RPMI7951 (cell line): ENCODE measurements around the gene FILIP1L. TPM values are rescaled to one million over a fixed set of nuclear protein-coding genes. Genes with fewer than 3 reads are reported as not detected.
A peak's percentile ranks its signal among the peaks of the same experiment; 100 is the strongest.
"Not testable (repeated sequence)": the region's sequence is repeated elsewhere in the genome, so short reads cannot be mapped to it uniquely, and the experiment has no call there.

Experiments used
- DNase-seq: peaks from one replicate; pipeline ENCODE4 v3.0.0-alpha.2; 2012; ENCODE audit warnings: low read depth
- total RNA-seq: library from RNA; depleted of rRNA; stranded (reverse); fragments of >200 nt; shearing (Covaris generic); gene quantifications from 2 replicates; pipeline ENCODE4 v1.2.3, GENCODE V29; 2014

FILIP1L gene
- total RNA-seq, 1 experiment from 2014 or later = not detected

DNA sequence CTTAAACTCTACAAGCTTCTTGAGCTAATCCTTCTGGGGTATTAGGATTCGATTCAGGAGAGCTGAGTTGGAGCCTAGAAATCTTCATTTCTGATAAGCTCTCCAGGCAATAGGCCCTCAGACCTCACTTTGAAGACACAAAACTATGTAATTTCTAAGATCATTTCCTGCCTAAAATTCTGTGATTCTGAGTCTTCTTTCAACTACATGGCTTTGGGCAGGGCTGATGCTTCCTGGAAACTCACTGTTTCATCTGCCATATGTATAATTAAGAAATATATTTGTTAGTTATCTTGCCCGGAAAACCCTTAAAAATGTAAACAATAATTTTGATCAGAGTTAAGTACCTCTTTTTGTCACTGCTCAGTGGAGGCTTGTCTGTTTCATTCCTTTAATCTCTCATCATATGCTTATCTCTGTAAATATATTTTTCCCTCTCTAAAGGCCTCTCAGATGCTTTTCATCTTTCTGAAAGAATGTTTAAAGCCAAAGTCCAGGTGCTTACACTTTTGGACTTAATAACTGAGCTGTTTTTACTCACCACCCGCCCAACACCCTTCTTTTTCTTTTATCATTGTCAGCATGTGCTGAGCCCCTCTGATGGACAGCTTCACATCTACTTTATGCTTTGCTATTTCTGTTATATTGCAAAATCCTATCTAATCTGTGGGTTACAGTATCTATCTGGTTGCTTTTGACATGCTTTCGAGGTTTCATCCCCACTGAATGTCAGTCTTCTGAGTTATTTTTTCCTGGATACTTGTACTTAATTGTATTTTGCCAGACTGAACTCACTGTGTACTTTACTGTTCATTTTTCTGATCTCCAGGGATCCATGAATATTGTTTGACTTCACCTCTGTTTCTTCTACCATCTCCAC is 38.2 kb downstream of the FILIP1L start:
- DNase-seq = no peak

DNA sequence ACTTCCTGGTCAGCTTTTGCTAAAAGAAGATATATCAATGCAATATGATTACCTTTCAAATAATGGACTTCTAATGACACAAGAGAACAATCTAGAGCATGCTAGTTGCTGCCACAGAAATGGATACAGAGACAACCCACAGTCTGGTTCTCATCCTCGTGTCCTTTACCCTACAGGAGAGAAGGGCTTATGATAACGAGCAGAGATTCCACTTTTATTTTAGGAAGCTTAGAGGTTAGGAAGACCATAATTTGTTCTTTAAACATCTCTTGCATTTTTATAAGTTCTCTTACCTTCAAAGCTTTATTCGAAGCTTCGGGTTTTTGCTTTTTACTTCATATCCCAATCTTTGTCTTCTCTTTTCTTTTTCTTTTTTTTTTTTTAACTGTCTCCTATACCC is 39.1 kb downstream of the FILIP1L start:
- DNase-seq = no peak

DNA sequence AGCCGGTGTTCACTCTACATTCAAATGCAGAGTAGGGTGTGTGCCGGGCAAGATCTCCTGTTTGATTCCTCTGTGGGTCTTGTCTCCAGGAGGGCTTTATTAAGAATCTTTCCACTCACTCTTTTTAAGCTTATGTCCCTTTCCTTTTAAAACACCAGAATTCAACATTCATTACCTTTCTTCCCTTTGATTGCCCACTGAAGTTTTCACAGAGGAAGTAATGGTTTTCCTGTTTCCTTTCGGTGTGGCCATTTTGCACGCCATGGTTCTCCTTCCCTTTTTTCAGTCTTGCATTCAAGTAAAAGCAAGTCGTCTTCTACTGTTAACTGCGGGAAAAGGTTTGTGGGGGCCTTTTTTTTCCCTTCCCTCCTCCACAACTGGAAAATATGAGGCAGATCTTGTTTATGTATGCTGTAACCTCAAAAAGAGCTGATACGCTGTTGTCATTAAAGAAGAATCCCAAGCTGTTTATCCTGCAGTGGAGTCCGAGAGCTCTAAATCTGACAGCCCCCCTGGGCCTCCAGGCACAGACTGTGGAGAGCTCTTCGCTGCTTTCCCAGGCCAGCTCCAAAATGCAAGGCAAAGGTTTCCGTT is 40.5 kb downstream of the FILIP1L start:
- DNase-seq = peak; percentile 85

DNA sequence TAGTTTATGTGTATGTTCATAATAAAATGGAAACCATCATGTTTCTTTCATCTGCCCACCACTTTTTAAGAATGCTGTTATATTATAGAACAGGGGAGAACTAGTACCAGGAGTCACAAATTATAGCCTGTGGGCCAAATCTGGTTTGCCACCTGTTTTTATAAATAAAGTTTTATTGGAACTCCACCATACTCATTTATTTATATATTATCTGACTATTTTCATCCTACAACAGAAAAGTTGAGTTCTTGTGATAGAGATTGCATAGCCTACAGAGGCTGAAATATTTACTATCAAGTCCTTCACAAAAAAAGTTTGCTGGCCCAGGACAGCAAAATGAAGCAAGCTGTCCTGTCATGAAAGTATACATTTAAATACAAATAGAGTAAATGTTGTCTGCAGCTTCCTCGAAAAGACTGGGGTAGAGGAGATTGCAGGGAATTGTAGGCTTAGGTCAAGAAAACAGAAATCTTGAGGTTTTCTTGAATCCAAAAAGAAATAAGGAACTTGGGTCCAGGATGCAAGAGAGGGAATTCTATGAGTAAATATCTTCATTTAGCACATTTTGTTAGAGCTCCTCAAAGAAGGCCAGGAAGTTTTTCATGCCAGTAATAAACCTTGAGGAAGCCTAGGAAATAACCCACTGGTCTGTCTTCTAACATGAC is 41.1 kb downstream of the FILIP1L start:
- DNase-seq = no peak

DNA sequence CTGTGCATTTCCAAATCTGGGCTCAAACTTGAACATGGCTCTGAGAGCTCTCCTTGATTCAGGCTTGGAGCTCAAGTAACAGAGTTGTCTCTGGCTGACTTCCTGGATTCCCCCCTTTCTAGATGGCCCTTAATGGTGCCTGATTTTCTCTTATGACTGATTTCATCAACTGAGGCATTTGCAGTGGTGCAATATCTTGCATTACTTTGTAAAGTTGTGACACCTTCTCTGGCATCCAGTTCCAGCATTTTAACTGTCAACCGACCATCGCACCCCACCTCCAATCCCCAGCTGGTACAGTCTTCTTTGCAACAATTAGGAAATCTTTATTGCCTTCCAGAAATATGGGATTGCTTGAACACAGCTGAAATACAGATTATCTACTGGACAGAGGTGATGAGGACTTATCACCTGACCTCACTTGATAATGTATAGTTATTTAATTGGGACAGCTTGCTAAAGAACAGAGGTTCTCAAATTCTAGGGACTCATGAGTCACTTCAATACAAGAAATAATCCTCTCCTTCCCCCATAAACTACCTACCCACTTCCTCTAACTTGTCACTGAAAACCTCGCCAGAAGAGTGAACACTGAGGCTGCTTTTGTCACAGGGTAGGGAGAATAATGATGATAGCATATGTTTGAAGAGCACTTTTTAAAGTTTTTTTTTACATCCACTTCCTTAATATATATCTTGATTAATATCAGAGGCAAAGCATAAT is 41.8 kb downstream of the FILIP1L start:
- DNase-seq = peak; percentile 29

DNA sequence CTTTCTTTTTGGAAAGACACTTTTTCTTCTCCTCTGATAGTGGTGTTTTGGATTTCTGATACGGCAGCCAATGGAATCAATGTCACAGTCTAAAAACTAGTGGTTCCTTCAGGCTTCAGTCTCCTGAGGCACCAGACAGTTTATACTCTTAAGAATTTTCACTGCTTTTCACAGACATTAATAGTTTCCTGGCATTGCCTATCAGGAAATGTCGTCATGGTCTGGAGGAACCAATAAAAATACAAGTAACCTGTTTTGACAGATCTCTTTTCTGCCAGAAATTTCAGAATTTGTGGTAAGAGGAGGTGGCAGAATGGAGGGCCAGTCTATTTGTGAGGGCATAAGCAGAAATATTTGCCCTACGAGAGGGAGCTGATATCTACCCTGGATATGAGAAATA is 44.8 kb downstream of the FILIP1L start:
- no peak for DNase-seq

DNA sequence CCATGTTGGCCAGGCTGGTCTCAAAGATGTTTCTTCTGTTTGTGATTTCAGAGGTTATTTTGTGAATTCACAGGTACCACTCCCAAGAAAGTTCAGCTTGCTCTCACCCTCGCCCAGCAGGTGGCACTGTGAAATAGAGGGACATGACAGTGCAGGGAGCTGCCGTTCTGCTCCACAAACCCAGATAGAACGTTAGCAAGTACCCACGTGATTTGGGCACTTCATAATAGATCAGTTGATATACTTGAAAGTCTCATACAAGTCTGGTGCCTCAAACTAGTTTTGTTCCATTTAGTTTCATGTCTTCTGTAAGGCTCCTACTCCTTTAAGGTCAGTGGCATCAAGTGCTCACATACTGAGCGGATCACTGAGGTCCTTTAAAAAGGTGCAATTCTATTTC is 45.5 kb downstream of the FILIP1L start:
- peak; percentile 76 for DNase-seq

DNA sequence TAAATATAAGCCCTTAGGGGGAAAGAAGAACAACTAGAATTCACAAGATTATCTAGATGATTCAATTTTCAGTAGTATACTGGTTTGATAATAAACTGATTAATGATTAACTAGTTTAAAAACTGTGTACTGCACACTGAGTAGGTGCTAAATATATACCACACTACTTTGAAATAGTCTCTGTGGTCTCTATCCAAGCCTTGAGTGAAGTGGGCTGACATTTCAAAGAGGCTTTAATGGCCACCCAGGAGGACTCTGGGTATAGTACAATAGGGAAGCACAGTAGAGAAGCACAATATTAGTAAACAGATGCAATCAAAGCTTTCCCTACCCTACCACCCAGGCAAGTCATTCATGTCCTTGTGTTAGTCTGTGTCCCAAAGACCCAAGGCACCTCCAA is 46.7 kb downstream of the FILIP1L start:
- DNase-seq = no peak

DNA sequence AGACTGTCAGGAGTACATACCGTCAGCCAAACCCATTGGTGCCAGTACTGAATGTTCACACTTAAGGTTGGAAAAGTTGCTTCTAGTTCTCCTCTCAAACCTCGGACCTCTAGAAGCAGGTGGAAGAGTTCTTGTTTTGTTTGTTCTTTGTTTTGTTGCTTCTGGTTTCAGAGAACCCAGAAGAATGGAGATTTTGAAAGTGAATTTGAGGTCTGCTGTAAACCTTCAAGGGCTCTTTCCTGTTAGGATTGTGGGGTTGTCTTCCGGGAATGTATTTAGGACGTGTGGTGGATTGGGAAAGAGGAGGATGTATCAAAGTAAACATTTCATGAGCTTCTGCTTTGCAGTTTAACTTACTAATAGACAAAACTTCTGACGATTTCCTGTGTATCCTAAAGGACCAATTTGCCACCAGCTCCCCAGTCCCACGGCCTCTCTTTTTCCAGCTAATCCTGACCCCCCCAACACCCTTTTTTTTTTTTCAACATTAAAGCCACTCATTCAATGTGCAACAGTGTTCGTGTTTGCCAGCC is 50.3 kb downstream of the FILIP1L start:
- DNase-seq = peak; percentile 33

DNA sequence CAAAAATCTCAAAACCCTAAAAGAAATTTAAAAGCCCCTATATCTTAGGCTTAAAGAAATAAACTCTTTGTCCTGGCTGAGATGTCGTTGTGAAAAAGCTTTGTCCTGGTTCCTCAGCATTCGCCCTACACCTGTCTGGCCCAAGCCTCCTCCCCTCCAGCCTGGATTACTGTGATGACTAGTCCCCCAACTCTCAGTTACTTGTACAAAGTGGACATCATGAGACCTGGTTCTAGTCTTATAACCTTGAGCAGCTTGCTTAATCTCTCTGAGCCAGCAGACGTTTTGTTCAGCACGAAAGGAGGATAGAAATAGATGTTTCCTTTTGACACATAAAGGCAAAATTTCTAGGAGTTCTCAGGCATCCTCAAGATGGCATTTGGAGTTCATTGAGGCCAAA is 51.6 kb downstream of the FILIP1L start:
- no peak for DNase-seq

DNA sequence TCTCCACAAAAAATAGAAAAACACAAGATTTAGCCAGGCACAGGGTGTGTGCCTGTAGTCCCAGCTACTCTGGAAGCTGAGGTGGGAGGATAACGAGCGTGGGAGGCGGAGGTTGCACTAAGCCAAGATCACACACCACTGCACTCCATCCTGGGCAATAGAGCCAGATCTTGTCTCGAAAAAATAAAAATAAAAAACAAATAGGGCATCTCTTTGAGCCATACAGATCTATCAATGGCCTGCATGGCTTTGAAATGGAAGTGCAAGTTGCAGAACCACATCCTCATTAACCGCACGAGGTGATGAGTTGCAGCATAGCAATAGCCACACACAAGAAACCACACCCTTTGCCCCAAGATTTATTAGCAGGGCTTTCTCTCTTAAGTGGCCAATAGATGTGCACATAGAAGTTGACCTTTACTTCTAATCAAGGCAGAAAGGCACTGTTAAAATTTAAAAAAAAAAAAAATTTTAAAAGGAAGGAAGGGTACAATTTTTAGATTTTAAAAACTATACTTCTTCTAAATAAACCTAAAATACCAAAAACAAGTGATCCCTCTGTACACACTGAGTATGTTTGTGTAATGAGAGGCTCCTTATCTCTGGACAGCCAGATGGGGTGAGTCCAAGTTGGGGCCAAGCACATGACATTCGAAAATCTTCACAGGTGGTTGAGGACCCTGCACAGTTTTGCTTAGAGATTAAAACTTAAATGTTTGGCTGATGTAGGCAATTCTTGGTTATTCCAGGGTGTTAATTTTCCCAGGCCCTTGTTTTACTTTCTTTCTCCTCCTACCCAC is 53.4 kb downstream of the FILIP1L start:
- DNase-seq = peak; percentile 28

DNA sequence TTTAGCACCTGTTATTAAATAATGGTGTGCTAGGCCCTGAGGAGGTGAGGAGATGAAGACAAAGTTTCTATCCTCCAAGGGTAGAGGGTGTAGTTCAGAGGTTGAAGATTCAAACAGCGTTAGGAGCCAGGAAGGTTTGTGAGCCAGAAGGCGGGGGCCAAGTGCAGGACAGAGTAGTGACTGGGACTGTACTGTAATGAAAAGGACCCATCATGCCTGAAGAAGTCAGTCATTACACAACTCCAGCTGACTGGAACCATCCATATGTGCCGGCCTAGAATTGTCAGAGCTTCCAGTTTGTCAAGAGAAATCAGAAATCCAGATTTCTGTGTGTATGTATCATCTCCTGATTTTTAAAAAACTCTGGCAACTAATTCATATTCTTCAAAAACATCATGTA is 54.8 kb downstream of the FILIP1L start:
- DNase-seq = no peak

DNA sequence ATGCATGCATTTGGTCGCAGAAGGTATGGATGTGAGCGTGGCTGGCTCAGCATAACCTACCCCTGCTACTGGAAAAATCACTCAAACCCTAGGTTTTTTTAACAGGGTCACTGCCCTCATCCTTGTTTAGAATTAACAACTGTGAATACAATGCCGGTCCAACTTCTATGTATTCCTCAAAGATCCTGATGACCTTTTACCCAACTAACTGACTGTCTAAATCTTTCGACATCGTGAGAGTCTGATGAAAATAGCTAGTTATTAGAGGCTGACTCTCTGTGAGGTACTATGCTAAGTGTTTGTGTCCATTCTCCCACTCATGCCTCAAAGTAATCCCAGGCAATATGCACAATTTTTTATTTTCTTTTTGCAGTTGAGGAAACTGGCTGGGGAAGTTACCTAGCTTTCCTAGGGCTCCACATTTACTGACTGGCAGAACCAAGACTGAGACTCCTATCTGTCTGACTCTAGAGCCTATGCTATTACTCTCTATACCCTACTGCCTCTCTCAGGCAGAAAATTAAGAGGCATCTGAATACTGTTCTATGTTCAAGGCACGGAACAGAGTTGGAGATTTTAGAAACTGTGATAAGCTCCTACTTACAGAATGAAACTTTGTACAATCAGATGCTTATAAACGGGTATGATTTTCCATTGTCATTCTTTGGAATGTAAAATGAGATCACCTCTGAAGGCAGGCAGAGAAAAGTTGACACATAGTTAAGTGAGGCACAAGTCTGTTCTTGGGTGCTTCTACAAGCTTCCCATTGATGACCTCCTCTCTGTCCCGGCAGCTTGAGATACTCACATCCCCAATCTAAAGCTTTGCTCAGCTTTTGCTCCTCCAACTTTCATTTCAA is 56.4 kb downstream of the FILIP1L start:
- DNase-seq = no peak

DNA sequence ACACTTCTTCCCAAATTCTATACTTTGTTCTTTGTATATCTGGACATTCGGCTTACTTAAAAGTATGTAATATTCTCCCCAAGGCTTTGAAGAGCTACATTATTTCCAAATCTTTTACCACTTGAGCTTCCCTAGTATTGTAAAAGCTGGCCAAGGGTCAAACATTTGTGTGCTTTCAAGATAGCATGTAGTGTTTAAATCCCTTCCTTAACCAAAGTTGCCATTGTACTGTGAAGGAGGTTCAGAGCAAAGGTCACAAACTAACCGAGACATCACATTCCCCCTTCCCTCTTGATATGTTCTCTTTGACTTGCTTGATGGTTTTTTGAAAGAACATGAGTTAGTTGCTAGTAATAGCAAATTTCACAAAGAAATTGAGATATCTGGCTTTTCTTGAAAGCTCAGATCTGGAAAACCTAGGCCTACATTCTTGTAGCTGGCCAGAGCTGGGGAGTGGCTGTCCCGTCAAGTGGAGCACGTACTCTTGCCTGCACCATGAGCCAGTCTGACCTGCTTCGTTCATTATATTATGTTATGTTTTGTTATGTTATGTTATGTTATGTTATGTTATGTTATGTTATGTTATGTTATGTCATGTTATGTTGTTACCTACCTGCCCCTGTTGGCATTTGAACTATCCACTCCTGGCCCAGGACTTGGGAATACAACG is 60.2 kb downstream of the FILIP1L start:
- DNase-seq = no peak

DNA sequence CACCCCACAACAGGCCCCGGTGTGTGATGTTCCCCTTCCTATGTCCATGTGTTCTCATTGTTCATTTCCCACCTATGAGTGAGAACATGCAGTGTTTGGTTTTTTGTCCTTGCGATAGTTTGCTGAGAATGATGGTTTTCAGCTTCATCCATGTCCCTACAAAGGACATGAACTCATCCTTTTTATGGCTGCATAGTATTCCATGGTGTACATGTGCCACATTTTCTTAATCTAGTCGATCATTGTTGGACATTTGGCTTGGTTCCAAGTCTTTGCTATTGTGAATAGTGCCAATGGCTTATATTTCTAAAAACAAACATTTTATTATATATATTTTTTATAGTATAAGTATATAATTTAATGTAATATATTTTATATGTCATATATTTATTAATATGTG is 62.8 kb downstream of the FILIP1L start:
- DNase-seq = not testable (repeated sequence)

DNA sequence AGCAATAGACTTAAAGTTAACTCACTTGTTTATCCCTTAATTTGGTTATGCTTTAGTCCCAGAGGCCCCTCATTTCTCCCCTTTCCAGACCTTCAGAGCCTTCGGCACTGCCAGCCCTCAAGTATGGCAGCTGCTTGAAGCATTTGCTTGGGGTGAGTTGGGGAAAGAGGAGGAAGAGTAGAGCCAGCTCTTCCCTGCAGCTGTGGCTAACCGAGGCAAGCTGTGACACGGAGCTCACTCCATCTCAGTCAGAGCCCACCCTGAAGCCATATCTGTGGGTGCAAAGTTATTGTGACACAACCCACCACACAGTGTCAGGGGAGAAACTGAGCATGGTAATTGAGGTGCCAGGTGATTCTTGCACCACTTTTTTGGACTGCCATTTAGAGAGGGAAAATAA is 66.1 kb downstream of the FILIP1L start:
- DNase-seq = peak; percentile 58

DNA sequence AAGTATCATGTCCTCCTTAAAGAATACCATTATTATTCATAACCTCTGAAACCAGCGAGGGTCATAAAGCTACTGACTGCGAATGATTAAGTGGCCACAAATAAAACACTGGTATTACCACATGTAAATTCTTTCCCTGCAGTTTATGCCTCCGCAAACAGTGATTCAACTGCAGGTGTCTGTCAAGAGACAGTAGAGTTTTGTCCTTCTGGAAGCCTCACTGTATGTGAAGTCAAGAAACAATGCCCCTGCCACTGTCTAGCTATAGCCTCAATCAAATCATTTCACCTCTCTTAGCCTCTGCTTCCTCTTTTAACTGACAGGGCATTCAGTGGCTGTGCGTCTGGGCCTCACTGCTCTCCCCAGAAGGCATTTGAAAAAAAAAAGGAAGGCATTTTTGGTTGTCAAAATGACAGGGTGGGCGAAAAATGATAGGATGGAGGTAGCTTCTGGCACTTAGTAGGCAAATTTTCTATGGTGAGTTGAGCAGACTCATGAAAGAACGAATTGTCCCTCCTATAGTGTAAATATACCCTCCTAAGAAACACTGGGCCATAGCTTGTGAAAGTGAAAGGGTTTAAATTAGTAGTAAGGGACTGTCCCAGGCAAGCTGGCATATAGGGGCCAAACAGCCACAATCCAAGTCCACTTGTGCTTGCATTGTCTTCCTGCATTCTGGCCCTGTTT is 66.7 kb downstream of the FILIP1L start:
- DNase-seq = peak; percentile 91

DNA sequence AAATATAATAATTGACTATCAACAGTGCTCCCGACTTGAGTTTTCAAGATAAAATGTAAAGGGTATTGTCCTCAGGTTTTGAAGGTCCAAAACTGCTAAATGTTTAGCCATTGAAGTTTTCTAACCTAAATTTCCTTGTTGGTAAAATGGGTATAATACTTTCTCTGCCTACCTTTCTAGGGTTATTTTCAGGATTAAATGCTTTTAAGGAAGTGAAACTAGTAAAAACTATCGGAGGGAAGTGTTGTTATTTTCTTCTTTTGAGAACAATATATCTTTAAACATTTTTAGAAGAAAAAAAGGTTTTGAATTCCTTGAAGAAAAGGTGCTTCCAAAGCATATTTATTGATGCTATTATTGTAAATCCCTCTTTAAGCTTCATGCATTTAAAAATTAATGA is 67.3 kb downstream of the FILIP1L start:
- no peak for DNase-seq

DNA sequence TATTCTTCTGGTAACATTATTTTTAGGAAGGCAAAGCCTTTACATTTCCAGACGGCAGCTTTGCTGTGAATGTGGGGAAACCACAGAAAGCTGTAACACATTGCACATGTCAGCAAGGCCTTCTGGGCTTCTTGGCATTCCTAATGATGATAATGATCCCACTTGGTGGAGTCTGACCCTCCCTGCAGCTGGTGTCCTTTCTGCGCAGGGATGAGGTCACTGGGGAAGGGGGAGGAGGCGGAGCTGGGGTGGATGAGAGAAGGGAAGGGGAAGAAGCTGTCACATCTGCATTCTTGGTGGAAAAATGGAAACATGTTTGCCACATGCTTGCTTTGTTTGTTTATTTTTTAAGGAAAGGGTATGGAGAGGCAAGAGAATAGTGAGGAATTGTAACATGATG is 68.6 kb downstream of the FILIP1L start:
- DNase-seq = peak; percentile 98
